ENCODE measurements around the gene ZNF169.

DNA sequence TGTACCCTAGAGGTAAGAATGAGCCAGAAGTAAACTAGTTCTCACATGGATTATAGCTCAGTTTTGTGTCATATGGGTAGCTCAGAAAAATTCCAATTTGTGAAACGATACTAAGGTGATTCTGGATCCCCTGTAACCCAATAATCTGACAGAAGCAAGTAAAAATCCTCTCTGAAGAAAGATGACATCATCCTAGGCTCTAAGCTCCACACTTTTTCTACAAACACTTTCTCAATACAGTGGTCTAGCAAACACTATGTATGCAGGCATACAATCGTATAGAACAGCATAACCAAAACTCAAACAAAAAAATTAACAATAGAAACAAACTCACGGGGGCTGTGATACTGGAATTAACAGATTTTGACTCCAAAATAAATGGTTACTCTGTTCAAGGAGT is 26.7 kb upstream of the ZNF169 start:
- TF ChIP-seq, protein P1, sequence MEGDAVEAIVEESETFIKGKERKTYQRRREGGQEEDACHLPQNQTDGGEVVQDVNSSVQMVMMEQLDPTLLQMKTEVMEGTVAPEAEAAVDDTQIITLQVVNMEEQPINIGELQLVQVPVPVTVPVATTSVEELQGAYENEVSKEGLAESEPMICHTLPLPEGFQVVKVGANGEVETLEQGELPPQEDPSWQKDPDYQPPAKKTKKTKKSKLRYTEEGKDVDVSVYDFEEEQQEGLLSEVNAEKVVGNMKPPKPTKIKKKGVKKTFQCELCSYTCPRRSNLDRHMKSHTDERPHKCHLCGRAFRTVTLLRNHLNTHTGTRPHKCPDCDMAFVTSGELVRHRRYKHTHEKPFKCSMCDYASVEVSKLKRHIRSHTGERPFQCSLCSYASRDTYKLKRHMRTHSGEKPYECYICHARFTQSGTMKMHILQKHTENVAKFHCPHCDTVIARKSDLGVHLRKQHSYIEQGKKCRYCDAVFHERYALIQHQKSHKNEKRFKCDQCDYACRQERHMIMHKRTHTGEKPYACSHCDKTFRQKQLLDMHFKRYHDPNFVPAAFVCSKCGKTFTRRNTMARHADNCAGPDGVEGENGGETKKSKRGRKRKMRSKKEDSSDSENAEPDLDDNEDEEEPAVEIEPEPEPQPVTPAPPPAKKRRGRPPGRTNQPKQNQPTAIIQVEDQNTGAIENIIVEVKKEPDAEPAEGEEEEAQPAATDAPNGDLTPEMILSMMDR (IDR thresholded peaks at IDR 0.05), result no peak
- TF ChIP-seq EP300 (IDR thresholded peaks at IDR 0.05; ENCODE audit: low read depth) (no peak), POLR2AphosphoS5 (IDR thresholded peaks at IDR 0.05) (no peak)
